Body of pancreas (tissue), 4 donors: ENCODE data around the gene EPN2. TPM values are rescaled to one million over a fixed set of nuclear protein-coding genes. Genes with fewer than 3 reads are reported as not detected.

Experiments
- ATAC-seq: fragments of 150-250 bp; one replicate; pipeline ENCODE4 v1.9.1; 2016
- DNase-seq, 4 donors: peaks; one replicate each; pipeline ENCODE4 v3.0.0-alpha.2; 2019
- H3K27ac ChIP-seq, 4 donors: fragments of 200-600 bp; sonication (generic); 1 replicate in 3 of 4; 2 replicates in 1 of 4; pipeline versions ENCODE4 v1.5.1 to v1.6.1; 2016 to 2019; ENCODE audit warnings: mild to moderate bottlenecking in 1 of 4, mixed read lengths in 1 of 4, moderate library complexity in 1 of 4
- H3K27me3 ChIP-seq, 2 donors: fragments of 200-600 bp; sonication (generic); one replicate each; pipeline ENCODE4 v1.6.0; 2016; ENCODE audit warnings: mild to moderate bottlenecking in 1 of 2
- H3K36me3 ChIP-seq, 2 donors: fragments of 200-600 bp; sonication (generic); replicated peaks in 1 of 2; 2 replicates each; pipeline ENCODE4 v1.5.1; 2016; ENCODE audit warnings: low read depth in 2 of 2; ENCODE audit not compliant: insufficient read depth in 1 of 2
- H3K4me1 ChIP-seq: fragments of 200-600 bp; sonication (generic); one replicate; pipeline ENCODE4 v1.6.0; 2016
- H3K4me3 ChIP-seq, 2 donors: fragments of 200-600 bp; sonication (generic); 1 replicate in 1 of 2; 2 replicates in 1 of 2; pipeline ENCODE4 v1.5.1; 2016 to 2019
- H3K9me3 ChIP-seq, 3 donors: fragments of 200-600 bp; sonication (generic); 1 replicate in 2 of 3; 2 replicates in 1 of 3; pipeline ENCODE4 v1.5.1; 2016
- CTCF ChIP-seq, 7 experiments: fragments of 450-650 bp in 4 of 7; fragments of 200-600 bp in 3 of 7; sonication (generic) in 3 of 7; IDR thresholded peaks; one replicate each; pipeline ENCODE4 v1.5.1; 2016 to 2019; ENCODE audit warnings: antibody characterized with exemption in 7 of 7
- POLR2A ChIP-seq, 3 donors: fragments of 450-650 bp; IDR thresholded peaks; one replicate each; pipeline ENCODE4 v1.6.1; 2016; ENCODE audit warnings: antibody characterized with exemption in 3 of 3, mild to moderate bottlenecking in 2 of 3
- WGBS, 2 donors: methylation state at CpG; one replicate each; pipeline ENCODE4 v1.1.5; 2017; 5-methylcytosine and 5-hydroxymethylcytosine counted together
- intact Hi-C: fragments of 100-400 bp; cut with DNase I; formaldehyde crosslinking; loops from one replicate; pipeline ENCODE4 v1.15.1; 2023
- total RNA-seq, 2 donors: library from RNA; depleted of rRNA; stranded (reverse); fragments of >200 nt; gene quantifications; one replicate each; pipeline ENCODE4 v1.1.0, GENCODE V29; 2016

EPN2 gene
- total RNA-seq, 2 donors from 2014 or later: 32.7 to 46.5 TPM

GRCh38 chr17:19313066-19313745, 76.0 kb downstream of the EPN2 start:
- WGBS, 2 donors: 86 to 97% methylated on average over 10 to 13 of the region's 13 CpGs
- DNase-seq (no peak), ATAC-seq (no peak)
- no peak overlapping the region for H3K27ac ChIP-seq
- no peaks in the 10 kb centered on the region for H3K4me1 ChIP-seq
- intact Hi-C loops: no loop called here
- H3K4me3 ChIP-seq: no peak overlapping the region
- peaks cover 0 to 14% of the 10 kb centered on the region in 2 donors for H3K36me3 ChIP-seq
- no peak for TF ChIP-seq POLR2A (IDR thresholded peaks at IDR 0.05)
- no peak for TF ChIP-seq CTCF (IDR thresholded peaks at IDR 0.05)
- H3K9me3 ChIP-seq: no peaks in the 10 kb centered on the region
- H3K27me3 ChIP-seq: no peaks in the 10 kb centered on the region

- DNase-seq: no peak
- no peak for TF ChIP-seq POLR2A (IDR thresholded peaks at IDR 0.05)
- TF ChIP-seq CTCF (IDR thresholded peaks at IDR 0.05): no peak
- 82 to 88% methylated on average over 10 to 12 of the region's 12 CpGs for WGBS, 2 donors
- Histone ChIP-seq H3K36me3 (peaks cover 0 to 14% of the 10 kb centered on the region in 2 donors), H3K27ac (no peak overlapping the region), H3K9me3 (no peaks in the 10 kb centered on the region), H3K4me3 (no peak overlapping the region), H3K4me1 (no peaks in the 10 kb centered on the region), H3K27me3 (no peaks in the 10 kb centered on the region)
- intact Hi-C loops: no loop called here
- ATAC-seq: no peak
These were observed 76.8 kb downstream of the EPN2 start for GRCh38 chr17:19313746-19314651.

- Histone ChIP-seq H3K4me3 (no peak overlapping the region), H3K27ac (no peak overlapping the region), H3K9me3 (no peaks in the 10 kb centered on the region), H3K36me3 (peaks cover 0 to 11% of the 10 kb centered on the region in 2 donors), H3K27me3 (no peaks in the 10 kb centered on the region), H3K4me1 (no peaks in the 10 kb centered on the region)
- TF ChIP-seq CTCF (IDR thresholded peaks at IDR 0.05) (no peak), POLR2A (IDR thresholded peaks at IDR 0.05) (no peak)
- DNase-seq (no peak), ATAC-seq (no peak)
- intact Hi-C loops: no loop called here
- WGBS, 2 donors: 93 to 95% methylated on average over 3 to 4 of the region's 4 CpGs
These were observed 77.9 kb downstream of the EPN2 start for GRCh38 chr17:19315104-19315503.

- H3K36me3 ChIP-seq: peaks cover 0 to 10% of the 10 kb centered on the region in 2 donors
- H3K27me3 ChIP-seq: no peaks in the 10 kb centered on the region
- 82 to 100% methylated on average over 2 to 3 of the region's 3 CpGs for WGBS, 2 donors
- H3K9me3 ChIP-seq: no peaks in the 10 kb centered on the region
- intact Hi-C loops: no loop called here
- DNase-seq (no peak), ATAC-seq (no peak)
- H3K4me1 ChIP-seq: no peaks in the 10 kb centered on the region
- H3K4me3 ChIP-seq: no peak overlapping the region
- TF ChIP-seq CTCF (IDR thresholded peaks at IDR 0.05): no peak
- no peak for TF ChIP-seq POLR2A (IDR thresholded peaks at IDR 0.05)
- H3K27ac ChIP-seq: no peak overlapping the region
These were observed 79.7 kb downstream of the EPN2 start for GRCh38 chr17:19316761-19317358.
